Ecto neural progenitor cell (in vitro differentiated cells): Measurements from ENCODE around the gene ARL6IP6.
A peak's percentile ranks its signal among the peaks of the same experiment; 100 is the strongest.

Experiments used
- DNase-seq: peaks from one replicate; pipeline ENCODE4 v3.0.0-alpha.2; 2018; ENCODE audit warnings: low spot score

ARL6IP6 gene

GRCh38 chr2:152718076-152718908 lies at the start of gene ARL6IP6:
ARL6IP6 (plus strand) TSS chr2:152718620; CDS start chr2:152718625, 5 bp downstream.
- DNase-seq: peak; percentile 96

- no peak for DNase-seq
Observed at GRCh38 chr2:152674334-152674733, 44.1 kb upstream of the ARL6IP6 start.

DNA sequence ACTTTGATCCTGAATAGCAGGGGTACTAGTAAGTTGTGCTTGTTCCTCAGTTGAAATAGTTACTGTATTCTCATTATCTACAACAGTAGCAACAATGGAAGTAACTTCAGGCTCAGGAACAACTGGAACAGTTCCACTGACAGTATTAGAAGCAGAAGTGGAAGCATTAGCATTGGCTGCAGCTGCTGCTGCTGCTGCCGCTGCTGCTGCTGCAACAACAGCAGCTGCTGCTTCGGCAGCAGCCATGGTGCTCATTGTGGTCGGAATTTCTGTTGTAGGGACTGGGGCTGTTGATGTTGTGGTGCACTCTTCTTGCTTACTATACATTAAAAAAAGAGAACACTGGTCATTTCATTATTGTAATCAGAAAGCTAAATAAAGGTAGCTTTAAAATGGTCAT lies 42.0 kb upstream of the ARL6IP6 start:
- DNase-seq: no peak

- no peak for DNase-seq
Observed at GRCh38 chr2:152678808-152679207, 39.6 kb upstream of the ARL6IP6 start.

DNA sequence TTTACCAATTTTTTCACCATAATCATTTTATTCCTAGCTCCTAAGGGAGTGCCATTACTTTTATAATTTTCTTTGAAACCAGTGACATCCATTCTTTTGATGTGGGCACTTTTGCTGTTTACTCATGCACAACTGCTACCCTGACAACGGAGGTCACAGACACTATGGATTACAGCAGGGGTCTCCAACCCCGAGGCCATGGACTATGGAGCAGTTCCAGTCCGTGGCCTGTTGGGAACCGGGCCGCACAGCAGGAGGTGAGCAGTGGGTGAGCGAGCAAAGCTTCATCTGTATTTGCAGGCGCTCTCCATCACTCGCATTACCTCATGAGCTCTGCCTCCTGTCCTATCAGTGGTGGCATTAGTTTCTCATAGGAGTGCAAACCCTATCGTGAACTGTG lies 35.8 kb upstream of the ARL6IP6 start:
- DNase-seq: no peak

DNA sequence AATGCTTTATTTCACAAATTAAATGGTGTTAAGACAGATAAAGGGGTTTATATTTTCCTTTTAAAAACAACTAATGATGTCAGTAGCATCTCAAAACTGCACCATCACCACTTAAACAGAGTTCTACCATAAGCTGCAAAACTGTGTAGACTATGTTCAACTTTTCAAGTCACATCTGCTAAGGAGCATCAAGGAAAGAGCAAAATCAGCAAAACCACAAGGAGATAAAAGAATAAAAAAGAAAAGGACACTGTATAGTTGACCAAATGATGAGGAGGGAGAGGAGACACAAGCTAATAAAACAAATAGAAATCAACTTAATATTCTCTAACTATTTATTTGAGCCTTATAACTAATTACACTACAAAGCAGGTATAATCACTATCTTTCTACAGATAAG lies 35.0 kb upstream of the ARL6IP6 start:
- no peak for DNase-seq

DNA sequence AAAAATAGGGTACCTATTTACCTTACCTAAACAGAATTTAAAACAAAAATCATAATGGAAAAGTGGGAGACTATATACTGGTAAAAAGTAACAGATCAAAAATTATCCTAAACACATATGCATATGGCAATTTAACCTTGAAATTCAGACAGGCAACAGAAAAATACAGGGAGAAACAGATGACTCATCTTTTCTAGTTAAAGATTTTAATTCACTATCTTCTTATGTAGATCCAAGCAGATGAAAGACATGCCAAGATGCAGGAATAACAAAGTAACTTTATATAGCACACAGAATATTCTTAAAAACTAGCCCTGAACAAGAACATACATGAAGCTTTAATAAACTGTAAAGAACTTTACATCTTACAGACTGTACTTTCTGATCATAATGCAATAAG lies 32.1 kb upstream of the ARL6IP6 start:
- no peak for DNase-seq

DNA sequence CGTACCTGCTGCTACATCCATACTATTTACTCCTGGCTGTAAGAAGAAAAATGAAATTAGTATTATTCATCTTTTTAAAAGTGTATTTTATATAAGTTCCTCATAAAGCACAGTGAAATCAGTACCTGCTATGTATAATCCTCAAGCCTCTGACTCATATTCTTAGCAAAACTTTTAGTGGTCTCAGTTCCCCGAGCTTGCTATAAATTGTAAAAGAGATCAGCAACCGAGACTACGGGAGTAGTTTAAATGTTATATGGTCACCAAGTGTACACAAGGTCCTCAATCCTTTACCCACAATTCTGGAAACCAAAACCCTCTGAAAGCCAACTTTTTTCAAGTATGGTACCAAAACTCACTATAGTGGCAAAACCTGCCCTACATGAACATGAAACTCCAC lies 25.4 kb upstream of the ARL6IP6 start:
- DNase-seq: no peak

- DNase-seq: no peak
Observed at GRCh38 chr2:152694161-152694661, 24.2 kb upstream of the ARL6IP6 start.

DNA sequence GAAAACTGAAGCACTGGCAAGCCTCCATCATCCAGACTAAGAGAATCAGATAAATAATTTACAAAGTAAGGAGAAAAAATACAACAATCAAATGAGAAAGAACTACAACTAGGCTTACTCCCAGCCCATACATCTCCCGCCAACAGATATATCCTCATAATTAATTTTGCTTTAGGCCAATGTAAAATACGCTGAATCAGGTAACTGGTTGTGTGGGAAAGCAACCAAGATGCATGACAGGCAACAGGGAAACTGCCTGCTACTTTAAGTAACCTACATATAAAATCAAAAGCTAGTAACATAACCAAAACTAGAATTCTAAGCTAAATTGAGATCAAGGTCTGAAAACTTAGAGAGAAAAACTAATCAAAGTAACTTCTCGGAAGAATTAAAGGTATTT lies 22.7 kb upstream of the ARL6IP6 start:
- no peak for DNase-seq

GRCh38 chr2:152696476-152696875 lies 21.9 kb upstream of the ARL6IP6 start:
- DNase-seq: no peak

GRCh38 chr2:152701198-152701597 lies 17.2 kb upstream of the ARL6IP6 start:
- DNase-seq: no peak

DNA sequence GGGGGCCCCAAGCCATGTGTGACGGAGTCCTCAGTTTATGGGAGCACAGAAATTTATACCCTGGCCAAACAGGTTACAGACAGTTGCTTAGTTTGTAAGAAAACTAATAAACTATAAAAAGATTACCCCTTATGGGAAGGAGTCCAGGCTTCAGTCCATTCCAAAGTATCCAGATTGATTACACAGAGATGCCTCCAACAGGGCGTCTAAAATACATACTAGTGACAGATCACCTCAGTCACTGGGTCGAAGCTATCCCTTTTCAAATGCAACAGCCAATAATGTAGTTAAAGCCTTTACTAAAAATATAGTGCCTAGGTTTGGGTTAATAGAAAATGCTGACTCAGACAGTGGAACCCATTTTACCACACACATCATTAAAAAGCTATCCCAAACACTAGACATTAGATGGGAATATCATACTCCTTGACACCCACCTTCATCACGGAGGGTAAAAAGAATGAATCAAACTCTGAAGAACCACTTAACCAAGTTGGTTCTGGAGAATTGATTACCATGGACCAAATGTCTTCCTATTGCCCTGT lies 11.9 kb upstream of the ARL6IP6 start:
- DNase-seq: no peak

DNA sequence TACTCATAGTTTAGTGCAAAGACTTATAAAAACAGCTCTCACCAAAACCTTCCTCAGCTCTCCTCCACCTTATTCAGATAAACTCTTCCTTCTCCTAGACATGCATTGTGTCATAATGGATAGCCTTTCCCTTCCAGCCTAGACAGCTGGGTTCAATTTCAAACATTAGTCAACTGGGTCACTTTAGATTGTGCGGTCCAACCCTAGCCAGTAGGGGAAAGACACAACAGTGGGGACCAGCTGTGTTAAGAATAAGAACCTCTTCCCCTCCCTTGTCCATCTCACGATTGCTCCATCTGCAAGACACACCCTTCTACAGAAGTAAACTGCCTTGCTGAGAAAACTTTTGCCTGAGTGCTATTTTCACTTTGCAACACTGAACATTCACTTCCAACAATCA lies 9.7 kb upstream of the ARL6IP6 start:
- DNase-seq: no peak

DNA sequence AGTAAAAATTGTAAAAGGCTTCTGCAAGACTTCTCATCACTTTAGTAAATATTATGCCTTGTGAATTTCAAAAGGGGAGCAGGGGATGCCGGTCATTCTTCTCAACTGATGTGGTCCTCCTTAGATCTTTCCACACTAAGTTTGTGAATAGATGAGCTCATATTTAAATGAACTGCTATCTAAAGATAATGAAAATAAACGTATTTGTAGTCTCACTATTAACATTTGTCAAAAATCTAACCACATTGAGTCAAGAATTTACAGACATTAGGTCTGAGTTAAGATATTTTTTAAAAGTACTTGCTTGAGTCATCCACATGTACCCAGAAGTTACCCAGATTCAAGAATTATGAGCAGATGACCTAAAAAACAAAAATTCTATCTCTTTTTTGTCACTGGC lies 7.7 kb upstream of the ARL6IP6 start:
- DNase-seq: no peak

GRCh38 chr2:152715112-152715511 lies 3.3 kb upstream of the ARL6IP6 start:
- DNase-seq: no peak

GRCh38 chr2:152715854-152716428 lies 2.5 kb upstream of the ARL6IP6 start:
- no peak for DNase-seq

DNA sequence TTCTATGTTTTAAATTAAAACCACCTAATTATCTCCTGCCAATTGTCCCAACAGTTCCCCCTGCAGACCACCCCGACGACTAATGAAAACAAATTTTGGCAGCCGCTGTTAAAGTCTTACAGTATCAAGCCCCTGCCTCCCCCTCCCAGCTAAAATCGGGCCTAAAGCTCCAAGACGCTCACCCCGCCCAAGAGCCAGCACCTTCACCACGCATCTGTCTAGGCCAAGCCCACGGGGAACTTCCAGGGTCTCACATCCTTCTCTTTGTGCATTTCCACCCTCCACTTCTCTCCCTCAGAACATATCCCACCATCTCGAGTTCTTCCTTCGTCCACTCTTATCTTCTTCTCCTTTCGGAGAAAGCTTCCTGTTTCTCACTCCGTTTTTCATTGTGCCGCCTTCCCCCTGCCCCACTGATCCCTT lies 1.6 kb upstream of the ARL6IP6 start:
- no peak for DNase-seq

- DNase-seq: peak; percentile 99
Observed at GRCh38 chr2:152717228-152718075, 968 bp upstream of the ARL6IP6 start, which contains the start of gene PRPF40A. PRPF40A (minus strand) TSS chr2:152717461; CDS start chr2:152717439, 22 bp downstream.

DNA sequence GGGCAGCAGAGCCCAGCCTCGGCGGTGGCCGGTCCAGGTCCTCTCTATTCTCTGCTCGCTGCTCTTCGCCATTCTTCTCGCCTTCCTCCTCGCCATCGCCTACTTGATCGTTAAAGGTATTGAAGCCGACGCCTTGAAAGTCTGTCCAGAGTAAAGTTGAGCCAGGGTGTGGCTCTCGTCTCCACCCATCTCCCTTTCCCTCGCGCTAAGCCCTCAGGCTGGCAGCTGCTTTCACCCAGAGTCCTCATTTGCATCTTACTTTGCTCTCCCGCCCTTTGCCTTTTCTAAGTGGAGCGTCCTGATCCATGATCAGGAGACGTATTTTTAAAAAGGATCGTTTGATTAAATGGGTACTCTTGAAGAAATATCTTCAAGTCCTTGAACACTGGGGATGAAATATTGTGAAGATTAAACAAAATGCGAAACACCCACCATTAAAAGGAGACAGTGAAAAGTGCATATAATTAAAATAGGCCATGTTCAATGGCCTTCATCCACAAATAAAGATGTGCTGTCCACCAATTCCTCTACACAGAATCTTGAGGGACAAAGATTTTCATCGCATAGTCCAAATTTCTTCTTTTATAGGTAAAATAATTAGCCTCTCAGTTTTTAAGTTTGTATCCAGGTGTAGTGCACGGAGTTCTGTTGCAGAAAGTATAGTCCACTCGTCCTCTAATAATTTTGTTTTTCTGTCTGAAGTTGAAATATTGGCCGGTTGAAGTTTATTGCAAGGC lies 657 bp downstream of the ARL6IP6 start:
- DNase-seq: no peak

- DNase-seq: no peak
Observed at GRCh38 chr2:152720794-152721193, 2.4 kb downstream of the ARL6IP6 start.
